GM23338 (cell line): ENCODE measurements around the gene RRM1. TPM values are rescaled to one million over a fixed set of nuclear protein-coding genes. Genes with fewer than 3 reads are reported as not detected.
"Not testable (repeated sequence)": the region's sequence is repeated elsewhere in the genome, so short reads cannot be mapped to it uniquely, and the experiment has no call there.

ENCODE experiments used
- ATAC-seq: fragments of 200-7000 bp; cut with Tn5 transposase; 3 replicates; pipeline ENCODE4 v1.9.1; 2020
- DNase-seq: peaks from one replicate; pipeline ENCODE4 v3.0.0-alpha.2; 2015; ENCODE audit warnings: low spot score
- H2AFZ ChIP-seq: fragments of 200-600 bp; sonication (generic); 2 replicates; pipeline ENCODE4 v1.8.0; 2016; ENCODE audit warnings: antibody characterized with exemption, mild to moderate bottlenecking, moderate library complexity
- H3F3A ChIP-seq: fragments of 200-600 bp; sonication (generic); replicated peaks from 2 replicates; pipeline ENCODE4 v1.8.0; 2017; ENCODE audit warnings: antibody characterized with exemption, mixed run types, low read depth
- H3K27ac ChIP-seq: fragments of 200-600 bp; sonication (generic); 2 replicates; pipeline ENCODE4 v1.6.1; 2016; ENCODE audit warnings: low read depth
- H3K27me3 ChIP-seq: fragments of 200-600 bp; sonication (generic); 2 replicates; pipeline ENCODE4 v1.8.0; 2016; ENCODE audit warnings: mild to moderate bottlenecking, mixed run types, moderate library complexity; ENCODE audit not compliant: insufficient read depth
- H3K36me3 ChIP-seq: fragments of 200-600 bp; sonication (generic); 2 replicates; pipeline ENCODE4 v1.8.0; 2016; ENCODE audit warnings: mild to moderate bottlenecking; ENCODE audit not compliant: insufficient read depth
- H3K4me1 ChIP-seq: fragments of 200-600 bp; sonication (generic); 2 replicates; pipeline ENCODE4 v1.8.0; 2016; ENCODE audit warnings: mild to moderate bottlenecking, moderate library complexity; ENCODE audit not compliant: insufficient read depth
- H3K4me2 ChIP-seq: fragments of 200-600 bp; sonication (generic); 2 replicates; pipeline ENCODE4 v1.7.1; 2017; ENCODE audit warnings: mixed run types
- H3K4me3 ChIP-seq: fragments of 200-600 bp; sonication (generic); 2 replicates; pipeline ENCODE4 v1.6.1; 2016; ENCODE audit warnings: mixed run types
- H3K79me2 ChIP-seq: fragments of 200-600 bp; sonication (generic); replicated peaks from 2 replicates; pipeline ENCODE4 v1.8.0; 2017; ENCODE audit warnings: mild to moderate bottlenecking; ENCODE audit not compliant: insufficient read depth
- H3K9me2 ChIP-seq: fragments of 200-600 bp; sonication (generic); 2 replicates; pipeline ENCODE4 v1.8.0; 2017; ENCODE audit not compliant: insufficient read depth
- H4K20me1 ChIP-seq: fragments of 200-600 bp; sonication (generic); replicated peaks from 2 replicates; pipeline ENCODE4 v1.8.0; 2017; ENCODE audit warnings: mild to moderate bottlenecking; ENCODE audit not compliant: insufficient read depth
- H3K27ac Mint-ChIP-seq: 2 replicates; pipeline ENCODE4 v1.8.0; 2020; ENCODE audit warnings: inconsistent platforms, mild to moderate bottlenecking, moderate library complexity, mixed read lengths
- H3K27me3 Mint-ChIP-seq: 3 replicates; pipeline ENCODE4 v1.8.0; 2022; ENCODE audit warnings: low read depth, mild to moderate bottlenecking, moderate library complexity, mixed read lengths, inconsistent platforms; ENCODE audit not compliant: insufficient read depth, poor library complexity
- H3K36me3 Mint-ChIP-seq: 3 replicates; pipeline ENCODE4 v1.8.0; 2021; ENCODE audit warnings: low read depth, mild to moderate bottlenecking, inconsistent platforms, moderate library complexity, mixed read lengths
- H3K4me1 Mint-ChIP-seq: 3 replicates; pipeline ENCODE4 v1.8.0; 2020; ENCODE audit warnings: mild to moderate bottlenecking, inconsistent platforms, mixed read lengths
- H3K4me3 Mint-ChIP-seq: 3 replicates; pipeline ENCODE4 v1.8.0; 2021; ENCODE audit warnings: moderate library complexity, mild to moderate bottlenecking, inconsistent platforms, mixed read lengths
- H3K9me3 Mint-ChIP-seq: 3 replicates; pipeline ENCODE4 v1.8.0; 2020; ENCODE audit warnings: moderate library complexity, mild to moderate bottlenecking, inconsistent platforms, mixed read lengths
- ETS1 ChIP-seq: IDR thresholded peaks from 2 replicates; pipeline ENCODE4 v1.6.1; 2016; ENCODE audit warnings: antibody characterized with exemption
- EZH2 ChIP-seq: fragments of 200-600 bp; sonication (generic); IDR thresholded peaks from one replicate; pipeline ENCODE4 v1.8.0; 2017; ENCODE audit warnings: antibody characterized with exemption, mild to moderate bottlenecking, low read depth; ENCODE audit not compliant: unreplicated experiment
- EZH2phosphoT487 ChIP-seq: fragments of 200-600 bp; sonication (generic); IDR thresholded peaks from one replicate; pipeline ENCODE4 v1.8.1; 2018; ENCODE audit warnings: antibody characterized with exemption; ENCODE audit not compliant: unreplicated experiment
- JUNB ChIP-seq: IDR thresholded peaks from one replicate; pipeline ENCODE4 v1.6.1; 2016; ENCODE audit warnings: antibody characterized with exemption; ENCODE audit not compliant: unreplicated experiment
- POLR2AphosphoS5 ChIP-seq: IDR thresholded peaks from 2 replicates; pipeline ENCODE4 v1.6.1; 2016; ENCODE audit warnings: antibody characterized with exemption, low read depth
- STAT1 ChIP-seq: IDR thresholded peaks from one replicate; pipeline ENCODE4 v1.6.1; 2016; ENCODE audit warnings: antibody characterized with exemption; ENCODE audit not compliant: unreplicated experiment
- ZNF114 ChIP-seq: fragments of 250-450 bp; sonication (Bioruptor Pico); IDR thresholded peaks from 2 replicates; pipeline ENCODE4 v1.5.0; 2020; ENCODE audit warnings: mild to moderate bottlenecking, moderate library complexity
- ZNF331 ChIP-seq: fragments of 250-450 bp; sonication (Bioruptor Pico); IDR thresholded peaks from 2 replicates; pipeline ENCODE4 v1.5.0; 2020; ENCODE audit warnings: low read depth, mild to moderate bottlenecking, moderate library complexity
- polyA plus RNA-seq: library from polyadenylated mRNA; unstranded; fragments of >200 nt; fragmentation: Nextera tagmentation; extraction: Ambion mirVana; gene quantifications from 2 replicates; pipeline ENCODE4 v1.2.1, GENCODE V29; 2016
- total RNA-seq: library from RNA; depleted of rRNA; stranded (reverse); fragments of >200 nt; shearing (Covaris generic); gene quantifications from 2 replicates; pipeline ENCODE4 v1.2.3, GENCODE V29; 2014
- TF ChIP-seq, protein P1 (sequence below): IDR thresholded peaks from one replicate; pipeline ENCODE4 v1.6.1; 2018; ENCODE audit warnings: antibody characterized with exemption; ENCODE audit not compliant: unreplicated experiment

RRM1 gene
- total and polyA plus RNA-seq, 2 experiments from 2014 or later = 47.3 to 96.8 TPM

DNA sequence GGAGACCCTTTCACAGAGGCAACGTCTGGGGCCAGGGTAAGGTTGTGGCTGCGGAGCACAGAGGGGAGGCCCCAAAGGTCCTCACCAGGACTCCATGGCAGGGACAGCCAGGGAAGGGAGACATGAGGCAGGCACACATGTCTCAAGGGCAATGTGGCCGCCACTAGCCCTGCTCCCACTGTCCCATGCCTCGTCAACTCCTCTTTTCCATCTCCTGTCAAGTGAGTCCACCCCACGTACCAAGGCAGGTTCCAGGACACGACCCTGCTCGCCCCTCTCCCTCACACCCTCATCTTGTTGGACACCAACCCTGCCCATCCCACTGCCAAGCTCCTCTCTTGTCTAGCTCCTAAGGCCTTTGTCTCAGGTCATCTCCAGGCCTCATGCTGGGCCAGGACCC is 73.2 kb downstream of the RRM1 start (continued):
- TF ChIP-seq, protein P1, sequence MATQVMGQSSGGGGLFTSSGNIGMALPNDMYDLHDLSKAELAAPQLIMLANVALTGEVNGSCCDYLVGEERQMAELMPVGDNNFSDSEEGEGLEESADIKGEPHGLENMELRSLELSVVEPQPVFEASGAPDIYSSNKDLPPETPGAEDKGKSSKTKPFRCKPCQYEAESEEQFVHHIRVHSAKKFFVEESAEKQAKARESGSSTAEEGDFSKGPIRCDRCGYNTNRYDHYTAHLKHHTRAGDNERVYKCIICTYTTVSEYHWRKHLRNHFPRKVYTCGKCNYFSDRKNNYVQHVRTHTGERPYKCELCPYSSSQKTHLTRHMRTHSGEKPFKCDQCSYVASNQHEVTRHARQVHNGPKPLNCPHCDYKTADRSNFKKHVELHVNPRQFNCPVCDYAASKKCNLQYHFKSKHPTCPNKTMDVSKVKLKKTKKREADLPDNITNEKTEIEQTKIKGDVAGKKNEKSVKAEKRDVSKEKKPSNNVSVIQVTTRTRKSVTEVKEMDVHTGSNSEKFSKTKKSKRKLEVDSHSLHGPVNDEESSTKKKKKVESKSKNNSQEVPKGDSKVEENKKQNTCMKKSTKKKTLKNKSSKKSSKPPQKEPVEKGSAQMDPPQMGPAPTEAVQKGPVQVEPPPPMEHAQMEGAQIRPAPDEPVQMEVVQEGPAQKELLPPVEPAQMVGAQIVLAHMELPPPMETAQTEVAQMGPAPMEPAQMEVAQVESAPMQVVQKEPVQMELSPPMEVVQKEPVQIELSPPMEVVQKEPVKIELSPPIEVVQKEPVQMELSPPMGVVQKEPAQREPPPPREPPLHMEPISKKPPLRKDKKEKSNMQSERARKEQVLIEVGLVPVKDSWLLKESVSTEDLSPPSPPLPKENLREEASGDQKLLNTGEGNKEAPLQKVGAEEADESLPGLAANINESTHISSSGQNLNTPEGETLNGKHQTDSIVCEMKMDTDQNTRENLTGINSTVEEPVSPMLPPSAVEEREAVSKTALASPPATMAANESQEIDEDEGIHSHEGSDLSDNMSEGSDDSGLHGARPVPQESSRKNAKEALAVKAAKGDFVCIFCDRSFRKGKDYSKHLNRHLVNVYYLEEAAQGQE = no peak
- TF ChIP-seq JUNB = no peak
- TF ChIP-seq ZNF331 (CRISPR knock-in tag) = no peak
- TF ChIP-seq ZNF114 (CRISPR knock-in tag) = no peak
- TF ChIP-seq ETS1 = no peak
- TF ChIP-seq EZH2phosphoT487 = no peak
- TF ChIP-seq POLR2AphosphoS5 = no peak
- TF ChIP-seq EZH2 = no peak
- no peak for TF ChIP-seq STAT1

GRCh38 chr11:4175620-4176350 is 81.2 kb downstream of the RRM1 start:
- not testable (repeated sequence) for H3K27ac ChIP-seq, H2AFZ ChIP-seq, H3K36me3 Mint-ChIP-seq, H3F3A ChIP-seq, H3K27ac Mint-ChIP-seq, H3K36me3 ChIP-seq, H3K4me1 ChIP-seq, H4K20me1 ChIP-seq, H3K27me3 ChIP-seq, H3K27me3 Mint-ChIP-seq, H3K79me2 ChIP-seq, H3K9me2 ChIP-seq, ATAC-seq
- Histone ChIP-seq H3K4me2 (peak overlapping the region; percentile 68; the same call in 1 of the 2 replicates), H3K4me3 (peak overlapping the region; percentile 54)
- Mint-ChIP-seq H3K9me3 (peaks cover 11% of the 10 kb centered on the region), H3K4me1 (peaks cover 10% of the 10 kb centered on the region), H3K4me3 (peak overlapping the region; percentile 60)
- DNase-seq = peak; percentile 37
